ENCODE results near the gene SPCS1.

The SPCS1 gene

GRCh38 chr3:52739730-52740129 is 33.8 kb downstream of the SPCS1 start:
- Histone ChIP-seq H3K4me1 (ENCODE audit: control insufficient read depth, insufficient read depth, low read length) (no peaks in the 10 kb centered on the region), H3K4me3 (ENCODE audit: low read depth, low read length) (no peak overlapping the region), H3K27ac (ENCODE audit: extremely low read depth, low read depth, low read length) (no peak overlapping the region), H3K9me3 (ENCODE audit: control insufficient read depth, insufficient read depth, low read depth, low read length) (no peaks in the 10 kb centered on the region), H3K36me3 (ENCODE audit: control insufficient read depth in 2 of 2, insufficient read depth in 1 of 2, low read length in 2 of 2) (peaks cover 44 to 89% of the 10 kb centered on the region in 2 experiments)
- POLR2A ChIA-PET, result no interaction called here
- CTCF ChIA-PET, result interaction anchor here (0.9 kb wide), 1 partner anchor 9 kb away, joined by 3 read pairs; no protein-coding TSS in a partner anchor
- TF ChIP-seq ZNF791 (tag by site-specific recombination; IDR thresholded peaks at IDR 0.05), result no peak
- TF ChIP-seq EGR2 (tag by site-specific recombination; IDR thresholded peaks at IDR 0.05; ENCODE audit: low read depth), result no peak
- no peak for TF ChIP-seq ZNF335 (tag by site-specific recombination; conservative IDR thresholded peaks at IDR 0.05)
- TF ChIP-seq KLF16 (tag by site-specific recombination; IDR thresholded peaks at IDR 0.05), result no peak
- no peak for TF ChIP-seq ZBTB26 (tag by site-specific recombination; optimal IDR thresholded peaks at IDR 0.05)
- TF ChIP-seq ZNF664 (tag by site-specific recombination; IDR thresholded peaks at IDR 0.05), result no peak
- no peak for TF ChIP-seq ZNF19 (tag by site-specific recombination; IDR thresholded peaks at IDR 0.05; ENCODE audit: low read depth)
- TF ChIP-seq ATF2 (tag by site-specific recombination; IDR thresholded peaks at IDR 0.05; ENCODE audit: low read depth), result no peak
- no peak for TF ChIP-seq ZNF121 (tag by site-specific recombination; IDR thresholded peaks at IDR 0.05)
- no peak for TF ChIP-seq ZNF629 (tag by site-specific recombination; IDR thresholded peaks at IDR 0.05)
- TF ChIP-seq ZNF112 (tag by site-specific recombination; IDR thresholded peaks at IDR 0.05), result no peak
- TF ChIP-seq ZNF2 (tag by site-specific recombination; IDR thresholded peaks at IDR 0.05), result no peak
- TF ChIP-seq SP7 (tag by site-specific recombination; IDR thresholded peaks at IDR 0.05), result no peak

GRCh38 chr3:52742418-52743041 is 36.6 kb downstream of the SPCS1 start:
- no peaks in the 10 kb centered on the region for H3K4me1 ChIP-seq (ENCODE audit: control insufficient read depth, insufficient read depth, low read length)
- H3K4me3 ChIP-seq (ENCODE audit: low read depth, low read length), result no peak overlapping the region
- CTCF ChIA-PET, result interaction anchor here (0.6 kb wide), 2 partner anchors 59 to 337 kb away, joined by 3 read pairs; no protein-coding TSS in a partner anchor
- POLR2A ChIA-PET, result no interaction called here
- no peaks in the 10 kb centered on the region for H3K9me3 ChIP-seq (ENCODE audit: control insufficient read depth, insufficient read depth, low read depth, low read length)
- TF ChIP-seq ZNF654 (tag by site-specific recombination; IDR thresholded peaks at IDR 0.05; ENCODE audit: low read depth), result peak; percentile 43
- TF ChIP-seq PRDM6 (tag by site-specific recombination; IDR thresholded peaks at IDR 0.05), result no peak
- H3K27ac ChIP-seq (ENCODE audit: extremely low read depth, low read depth, low read length), result no peak overlapping the region
- peaks cover 54 to 89% of the 10 kb centered on the region in 2 experiments for H3K36me3 ChIP-seq (ENCODE audit: control insufficient read depth in 2 of 2, insufficient read depth in 1 of 2, low read length in 2 of 2)

GRCh38 chr3:52743152-52743551 is 37.2 kb downstream of the SPCS1 start:
- Histone ChIP-seq H3K27ac (ENCODE audit: extremely low read depth, low read depth, low read length) (no peak overlapping the region), H3K9me3 (ENCODE audit: control insufficient read depth, insufficient read depth, low read depth, low read length) (no peaks in the 10 kb centered on the region), H3K36me3 (ENCODE audit: control insufficient read depth in 2 of 2, insufficient read depth in 1 of 2, low read length in 2 of 2) (peaks cover 60 to 88% of the 10 kb centered on the region in 2 experiments), H3K4me3 (ENCODE audit: low read depth, low read length) (no peak overlapping the region), H3K4me1 (ENCODE audit: control insufficient read depth, insufficient read depth, low read length) (no peaks in the 10 kb centered on the region)
- ChIA-PET CTCF (interaction anchor here (1.0 kb wide), 1 partner anchor 78 kb away, joined by 4 read pairs; no protein-coding TSS in a partner anchor), POLR2A (no interaction called here)
- TF ChIP-seq GLI4 (tag by site-specific recombination; IDR thresholded peaks at IDR 0.05) (no peak), RBAK (tag by site-specific recombination; IDR thresholded peaks at IDR 0.05) (no peak), ZNF157 (tag by site-specific recombination; IDR thresholded peaks at IDR 0.05) (no peak)

Data from HEK293 (cell line).